Lower lobe of right lung (tissue), 2 donors: ENCODE measurements around the gene ARHGAP4. TPM values are rescaled to one million over a fixed set of nuclear protein-coding genes. Genes with fewer than 3 reads are reported as not detected.

Experiments
- ATAC-seq, 2 donors: fragments of 200-7000 bp; cut with Tn5 transposase; one replicate each; pipeline ENCODE4 v1.9.1; 2020 to 2022; ENCODE audit warnings: mild to moderate bottlenecking in 2 of 2, moderate library complexity in 2 of 2
- DNase-seq: peaks from one replicate; pipeline ENCODE4 v3.0.0-alpha.2; 2020
- H3K27ac ChIP-seq: fragments of 200-600 bp; one replicate; pipeline ENCODE4 v1.8.0; 2022
- H3K27me3 ChIP-seq: fragments of 200-600 bp; one replicate; pipeline ENCODE4 v1.8.0; 2022; ENCODE audit warnings: low read depth
- H3K36me3 ChIP-seq: fragments of 200-600 bp; one replicate; pipeline ENCODE4 v1.8.0; 2022; ENCODE audit warnings: mild to moderate bottlenecking
- H3K4me1 ChIP-seq: fragments of 200-600 bp; one replicate; pipeline ENCODE4 v1.8.0; 2022
- H3K4me3 ChIP-seq: fragments of 200-600 bp; one replicate; pipeline ENCODE4 v1.8.0; 2022; ENCODE audit warnings: mild to moderate bottlenecking
- H3K9me3 ChIP-seq: fragments of 200-600 bp; one replicate; pipeline ENCODE4 v1.8.0; 2022
- CTCF ChIP-seq: fragments of 200-600 bp; IDR thresholded peaks from one replicate; pipeline ENCODE4 v1.8.0; 2022; ENCODE audit warnings: antibody characterized with exemption, mild to moderate bottlenecking
- intact Hi-C: fragments of 100-400 bp; cut with DNase I; formaldehyde crosslinking; loops from one replicate; pipeline ENCODE4 v1.11.0; 2022
- total RNA-seq: library from RNA; stranded (reverse); fragmentation: NEBNext Ultra II Directional; extraction: Animal tissue kit (Norgen Biotek cat#: 25700); gene quantifications from one replicate; pipeline ENCODE4 v1.2.1, GENCODE V29; 2021
- donor health status: DM: no; HTN: yes; CAD: no; lungs with severe emphysema.

The ARHGAP4 gene
- total RNA-seq, 1 donor from 2014 or later = 70.7 TPM

DNA sequence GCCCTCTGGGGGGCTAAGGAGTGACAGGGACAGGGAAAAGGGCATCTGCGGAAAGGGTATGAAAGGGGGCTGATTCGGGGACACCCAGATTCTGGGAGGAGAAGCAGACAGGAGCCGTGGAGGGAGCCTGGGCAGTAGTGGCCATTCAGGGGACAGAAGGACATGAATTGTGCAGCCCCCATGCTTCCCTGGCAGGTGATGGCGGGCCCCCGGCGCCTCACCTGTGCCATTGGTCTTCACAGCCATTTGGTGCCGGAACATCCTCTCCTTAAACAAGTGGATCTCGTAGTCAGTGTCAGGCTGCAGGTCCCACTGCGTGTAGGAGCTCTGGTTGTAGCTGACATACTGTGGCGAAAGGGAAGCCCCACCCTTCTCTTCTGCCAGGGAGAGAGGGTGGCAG lies 62.0 kb downstream of the ARHGAP4 start:
- no peaks in the 10 kb centered on the region for H3K27me3 ChIP-seq
- ATAC-seq (no peak), DNase-seq (no peak)
- H3K4me3 ChIP-seq = no peak overlapping the region
- no peak overlapping the region for H3K27ac ChIP-seq
- intact Hi-C loops = no loop called here
- H3K4me1 ChIP-seq = no peaks in the 10 kb centered on the region
- no peaks in the 10 kb centered on the region for H3K36me3 ChIP-seq
- H3K9me3 ChIP-seq = no peaks in the 10 kb centered on the region
- TF ChIP-seq CTCF = no peak

DNA sequence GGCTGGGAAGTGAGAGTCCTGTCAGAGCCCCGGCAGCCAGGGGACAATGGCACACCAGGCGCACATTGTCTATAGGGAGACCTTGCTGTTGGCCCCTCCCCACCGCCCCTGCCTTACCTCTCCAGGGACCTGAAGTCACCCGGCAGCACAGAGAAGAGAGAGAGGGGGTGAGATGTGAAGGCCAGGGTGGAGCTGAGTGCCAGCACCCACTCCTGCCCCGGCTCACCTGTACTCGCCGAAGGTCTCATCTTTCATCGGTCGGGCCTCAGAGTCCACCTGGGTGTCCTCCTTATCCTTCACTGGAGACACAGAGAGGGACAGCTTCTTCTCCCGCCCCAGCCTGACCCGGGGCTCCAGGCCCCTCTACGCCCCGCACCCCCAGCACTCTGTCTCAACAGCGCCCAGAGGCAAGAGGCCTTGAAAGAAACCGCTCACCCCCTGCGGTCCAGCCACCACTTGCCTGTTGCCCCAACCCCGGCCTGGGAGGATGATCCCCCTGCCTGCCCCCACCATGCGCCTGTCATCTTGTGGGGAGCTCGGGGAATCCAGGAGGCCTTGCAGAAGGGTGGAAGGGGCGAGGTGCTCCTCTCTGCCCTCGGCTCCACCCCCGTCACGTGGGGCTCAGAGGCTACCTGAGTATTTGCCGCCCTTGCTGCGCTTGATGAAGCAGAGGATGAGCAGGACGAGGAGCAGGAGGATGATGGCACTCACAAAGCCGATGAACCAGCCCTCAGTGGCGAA lies 62.6 kb downstream of the ARHGAP4 start:
- H3K36me3 ChIP-seq = no peaks in the 10 kb centered on the region
- H3K4me3 ChIP-seq = no peak overlapping the region
- H3K27ac ChIP-seq = no peak overlapping the region
- ATAC-seq (no peak), DNase-seq (no peak)
- no peaks in the 10 kb centered on the region for H3K4me1 ChIP-seq
- intact Hi-C loops = no loop called here
- no peaks in the 10 kb centered on the region for H3K27me3 ChIP-seq
- no peaks in the 10 kb centered on the region for H3K9me3 ChIP-seq
- no peak for TF ChIP-seq CTCF

- no peak for ATAC-seq
- no peak overlapping the region for H3K27ac ChIP-seq
- no peaks in the 10 kb centered on the region for H3K4me1 ChIP-seq
- no peak overlapping the region for H3K4me3 ChIP-seq
- DNase-seq = no peak
- H3K36me3 ChIP-seq = no peaks in the 10 kb centered on the region
- intact Hi-C loops = no loop called here
- no peaks in the 10 kb centered on the region for H3K9me3 ChIP-seq
- TF ChIP-seq CTCF = no peak
- H3K27me3 ChIP-seq = no peaks in the 10 kb centered on the region
Observed at GRCh38 chrX:153862369-153863250, 63.5 kb downstream of the ARHGAP4 start.

- no peak for DNase-seq
Observed at GRCh38 chrX:153861733-153862310, 64.2 kb downstream of the ARHGAP4 start.

More at GRCh38 chrX:153861733-153862310, 64.2 kb downstream of the ARHGAP4 start:
- no peaks in the 10 kb centered on the region for H3K27me3 ChIP-seq
- TF ChIP-seq CTCF = no peak
- intact Hi-C loops = no loop called here
- no peaks in the 10 kb centered on the region for H3K9me3 ChIP-seq
- no peak overlapping the region for H3K27ac ChIP-seq
- no peaks in the 10 kb centered on the region for H3K36me3 ChIP-seq
- ATAC-seq = no peak
- no peak overlapping the region for H3K4me3 ChIP-seq
- H3K4me1 ChIP-seq = no peaks in the 10 kb centered on the region
